ENCODE data around the gene MYO1H. TPM values are rescaled to one million over a fixed set of nuclear protein-coding genes. Genes with fewer than 3 reads are reported as not detected.
A peak's percentile ranks its signal among the peaks of the same experiment; 100 is the strongest.

MYO1H gene
- not detected in 2 replicates for total RNA-seq (2014; rRNA removed; shearing (Covaris generic); ENCODE audit: low replicate concordance)

- H3K4me3 ChIP-seq (ENCODE audit: low read length) = no peak within 1 kb of the TSS
- no peak for DNase-seq
- no peaks in the 10 kb centered on the region for H3K9me3 ChIP-seq (ENCODE audit: low read length)
- H3K27me3 ChIP-seq (ENCODE audit: low read length) = no peaks in the 10 kb centered on the region
- no peak within 1 kb of the TSS for H2AFZ ChIP-seq (ENCODE audit: low read length)
- no peaks in the 10 kb centered on the region for H4K20me1 ChIP-seq (ENCODE audit: insufficient read depth, low read depth, low read length)
- H3K9ac ChIP-seq (ENCODE audit: low read length) = no peak within 1 kb of the TSS
- no peaks in the 10 kb centered on the region for H3K9me2 ChIP-seq (replicated peaks; ENCODE audit: insufficient read depth, low read length)
- no peak within 1 kb of the TSS for H3K27ac ChIP-seq (ENCODE audit: low read length)
- no peaks in the 10 kb centered on the region for H3K36me3 ChIP-seq (ENCODE audit: insufficient read depth, low read length)
- H3K4me2 ChIP-seq (ENCODE audit: low read depth, low read length, poor library complexity, severe bottlenecking) = no peak within 1 kb of the TSS
- H3K79me2 ChIP-seq (ENCODE audit: low read length) = no peaks in the 10 kb centered on the region
- H3K4me1 ChIP-seq (ENCODE audit: low read length) = no peaks in the 10 kb centered on the region
These were observed at the start of gene MYO1H for GRCh38 chr12:109347589-109347988. TSS of gene MYO1H (plus strand) at chr12:109347900. CDS start at chr12:109347961, 61 bp downstream.

GRCh38 chr12:109299849-109300248 is 47.9 kb upstream of the MYO1H start:
- H3K4me1 ChIP-seq (ENCODE audit: low read length) = no peaks in the 10 kb centered on the region
- no peak overlapping the region for H2AFZ ChIP-seq (ENCODE audit: low read length)
- no peak overlapping the region for H3K9ac ChIP-seq (ENCODE audit: low read length)
- no peak overlapping the region for H3K27ac ChIP-seq (ENCODE audit: low read length)
- H4K20me1 ChIP-seq (ENCODE audit: insufficient read depth, low read depth, low read length) = no peaks in the 10 kb centered on the region
- no peaks in the 10 kb centered on the region for H3K79me2 ChIP-seq (ENCODE audit: low read length)
- DNase-seq = no peak
- no peaks in the 10 kb centered on the region for H3K36me3 ChIP-seq (ENCODE audit: insufficient read depth, low read length)
- no peaks in the 10 kb centered on the region for H3K9me3 ChIP-seq (ENCODE audit: low read length)
- H3K9me2 ChIP-seq (replicated peaks; ENCODE audit: insufficient read depth, low read length) = no peaks in the 10 kb centered on the region
- H3K27me3 ChIP-seq (ENCODE audit: low read length) = no peaks in the 10 kb centered on the region
- H3K4me3 ChIP-seq (ENCODE audit: low read length) = no peak overlapping the region
- H3K4me2 ChIP-seq (ENCODE audit: low read depth, low read length, poor library complexity, severe bottlenecking) = no peak overlapping the region

- Histone ChIP-seq H2AFZ (ENCODE audit: low read length) (no peak overlapping the region), H3K9me3 (ENCODE audit: low read length) (no peaks in the 10 kb centered on the region), H3K4me3 (ENCODE audit: low read length) (no peak overlapping the region), H3K36me3 (ENCODE audit: insufficient read depth, low read length) (no peaks in the 10 kb centered on the region), H3K9me2 (replicated peaks; ENCODE audit: insufficient read depth, low read length) (no peaks in the 10 kb centered on the region), H3K27ac (ENCODE audit: low read length) (no peak overlapping the region), H4K20me1 (ENCODE audit: insufficient read depth, low read depth, low read length) (no peaks in the 10 kb centered on the region), H3K79me2 (ENCODE audit: low read length) (no peaks in the 10 kb centered on the region), H3K27me3 (ENCODE audit: low read length) (no peaks in the 10 kb centered on the region), H3K4me2 (ENCODE audit: low read depth, low read length, poor library complexity, severe bottlenecking) (no peak overlapping the region), H3K4me1 (ENCODE audit: low read length) (no peaks in the 10 kb centered on the region), H3K9ac (ENCODE audit: low read length) (no peak overlapping the region)
- no peak for DNase-seq
These were observed 46.0 kb upstream of the MYO1H start for GRCh38 chr12:109301643-109302168.

- no peaks in the 10 kb centered on the region for H3K79me2 ChIP-seq (ENCODE audit: low read length)
- no peak overlapping the region for H2AFZ ChIP-seq (ENCODE audit: low read length)
- no peaks in the 10 kb centered on the region for H3K36me3 ChIP-seq (ENCODE audit: insufficient read depth, low read length)
- H3K4me1 ChIP-seq (ENCODE audit: low read length) = no peaks in the 10 kb centered on the region
- no peak overlapping the region for H3K27ac ChIP-seq (ENCODE audit: low read length)
- no peak overlapping the region for H3K4me3 ChIP-seq (ENCODE audit: low read length)
- H3K9me2 ChIP-seq (replicated peaks; ENCODE audit: insufficient read depth, low read length) = no peaks in the 10 kb centered on the region
- DNase-seq = peak; percentile 76
- no peaks in the 10 kb centered on the region for H3K27me3 ChIP-seq (ENCODE audit: low read length)
- no peak overlapping the region for H3K9ac ChIP-seq (ENCODE audit: low read length)
- H3K4me2 ChIP-seq (ENCODE audit: low read depth, low read length, poor library complexity, severe bottlenecking) = no peak overlapping the region
- no peaks in the 10 kb centered on the region for H3K9me3 ChIP-seq (ENCODE audit: low read length)
- H4K20me1 ChIP-seq (ENCODE audit: insufficient read depth, low read depth, low read length) = no peaks in the 10 kb centered on the region
These were observed 45.3 kb upstream of the MYO1H start for GRCh38 chr12:109302358-109302757.

- H3K27me3 ChIP-seq (ENCODE audit: low read length) = no peaks in the 10 kb centered on the region
- no peak for DNase-seq
- H3K4me1 ChIP-seq (ENCODE audit: low read length) = no peaks in the 10 kb centered on the region
- H2AFZ ChIP-seq (ENCODE audit: low read length) = no peak overlapping the region
- no peak overlapping the region for H3K4me2 ChIP-seq (ENCODE audit: low read depth, low read length, poor library complexity, severe bottlenecking)
- no peaks in the 10 kb centered on the region for H3K79me2 ChIP-seq (ENCODE audit: low read length)
- no peaks in the 10 kb centered on the region for H3K36me3 ChIP-seq (ENCODE audit: insufficient read depth, low read length)
- H3K9ac ChIP-seq (ENCODE audit: low read length) = no peak overlapping the region
- H3K27ac ChIP-seq (ENCODE audit: low read length) = no peak overlapping the region
- H3K9me3 ChIP-seq (ENCODE audit: low read length) = no peaks in the 10 kb centered on the region
- H3K4me3 ChIP-seq (ENCODE audit: low read length) = no peak overlapping the region
- H3K9me2 ChIP-seq (replicated peaks; ENCODE audit: insufficient read depth, low read length) = no peaks in the 10 kb centered on the region
- no peaks in the 10 kb centered on the region for H4K20me1 ChIP-seq (ENCODE audit: insufficient read depth, low read depth, low read length)
These were observed 44.9 kb upstream of the MYO1H start for GRCh38 chr12:109302770-109303169.

- H3K27me3 ChIP-seq (ENCODE audit: low read length) = no peaks in the 10 kb centered on the region
- H2AFZ ChIP-seq (ENCODE audit: low read length) = no peak overlapping the region
- H3K9me3 ChIP-seq (ENCODE audit: low read length) = no peaks in the 10 kb centered on the region
- H3K4me3 ChIP-seq (ENCODE audit: low read length) = no peak overlapping the region
- H3K4me2 ChIP-seq (ENCODE audit: low read depth, low read length, poor library complexity, severe bottlenecking) = no peak overlapping the region
- H3K9ac ChIP-seq (ENCODE audit: low read length) = no peak overlapping the region
- H3K36me3 ChIP-seq (ENCODE audit: insufficient read depth, low read length) = no peaks in the 10 kb centered on the region
- no peak overlapping the region for H3K27ac ChIP-seq (ENCODE audit: low read length)
- H3K4me1 ChIP-seq (ENCODE audit: low read length) = no peaks in the 10 kb centered on the region
- no peak for DNase-seq
- H3K79me2 ChIP-seq (ENCODE audit: low read length) = no peaks in the 10 kb centered on the region
- no peaks in the 10 kb centered on the region for H4K20me1 ChIP-seq (ENCODE audit: insufficient read depth, low read depth, low read length)
- no peaks in the 10 kb centered on the region for H3K9me2 ChIP-seq (replicated peaks; ENCODE audit: insufficient read depth, low read length)
These were observed 43.2 kb upstream of the MYO1H start for GRCh38 chr12:109304485-109304884.

GRCh38 chr12:109305547-109305946 is 42.2 kb upstream of the MYO1H start:
- Histone ChIP-seq H3K27me3 (ENCODE audit: low read length) (no peaks in the 10 kb centered on the region), H3K27ac (ENCODE audit: low read length) (no peak overlapping the region), H3K79me2 (ENCODE audit: low read length) (no peaks in the 10 kb centered on the region), H3K9me3 (ENCODE audit: low read length) (no peaks in the 10 kb centered on the region), H3K4me2 (ENCODE audit: low read depth, low read length, poor library complexity, severe bottlenecking) (no peak overlapping the region), H3K9ac (ENCODE audit: low read length) (no peak overlapping the region), H3K4me1 (ENCODE audit: low read length) (peaks cover 5% of the 10 kb centered on the region), H3K9me2 (replicated peaks; ENCODE audit: insufficient read depth, low read length) (no peaks in the 10 kb centered on the region), H2AFZ (ENCODE audit: low read length) (no peak overlapping the region), H3K36me3 (ENCODE audit: insufficient read depth, low read length) (no peaks in the 10 kb centered on the region), H4K20me1 (ENCODE audit: insufficient read depth, low read depth, low read length) (no peaks in the 10 kb centered on the region), H3K4me3 (ENCODE audit: low read length) (no peak overlapping the region)
- DNase-seq = no peak

- Histone ChIP-seq H3K79me2 (ENCODE audit: low read length) (no peaks in the 10 kb centered on the region), H3K36me3 (ENCODE audit: insufficient read depth, low read length) (no peaks in the 10 kb centered on the region), H3K27me3 (ENCODE audit: low read length) (no peaks in the 10 kb centered on the region), H3K27ac (ENCODE audit: low read length) (no peak overlapping the region), H3K4me1 (ENCODE audit: low read length) (peaks cover 11% of the 10 kb centered on the region), H3K9me2 (replicated peaks; ENCODE audit: insufficient read depth, low read length) (no peaks in the 10 kb centered on the region), H3K4me2 (ENCODE audit: low read depth, low read length, poor library complexity, severe bottlenecking) (no peak overlapping the region), H3K4me3 (ENCODE audit: low read length) (no peak overlapping the region), H3K9ac (ENCODE audit: low read length) (no peak overlapping the region), H3K9me3 (ENCODE audit: low read length) (no peaks in the 10 kb centered on the region), H4K20me1 (ENCODE audit: insufficient read depth, low read depth, low read length) (no peaks in the 10 kb centered on the region), H2AFZ (ENCODE audit: low read length) (no peak overlapping the region)
- DNase-seq = no peak
These were observed 40.6 kb upstream of the MYO1H start for GRCh38 chr12:109307051-109307450.
